ENCODE measurements around the gene ANO10. TPM values are rescaled to one million over a fixed set of nuclear protein-coding genes. Genes with fewer than 3 reads are reported as not detected.

The ANO10 gene
- total RNA-seq, 2 experiments from 2014 or later = 6.3 to 8.9 TPM

DNA sequence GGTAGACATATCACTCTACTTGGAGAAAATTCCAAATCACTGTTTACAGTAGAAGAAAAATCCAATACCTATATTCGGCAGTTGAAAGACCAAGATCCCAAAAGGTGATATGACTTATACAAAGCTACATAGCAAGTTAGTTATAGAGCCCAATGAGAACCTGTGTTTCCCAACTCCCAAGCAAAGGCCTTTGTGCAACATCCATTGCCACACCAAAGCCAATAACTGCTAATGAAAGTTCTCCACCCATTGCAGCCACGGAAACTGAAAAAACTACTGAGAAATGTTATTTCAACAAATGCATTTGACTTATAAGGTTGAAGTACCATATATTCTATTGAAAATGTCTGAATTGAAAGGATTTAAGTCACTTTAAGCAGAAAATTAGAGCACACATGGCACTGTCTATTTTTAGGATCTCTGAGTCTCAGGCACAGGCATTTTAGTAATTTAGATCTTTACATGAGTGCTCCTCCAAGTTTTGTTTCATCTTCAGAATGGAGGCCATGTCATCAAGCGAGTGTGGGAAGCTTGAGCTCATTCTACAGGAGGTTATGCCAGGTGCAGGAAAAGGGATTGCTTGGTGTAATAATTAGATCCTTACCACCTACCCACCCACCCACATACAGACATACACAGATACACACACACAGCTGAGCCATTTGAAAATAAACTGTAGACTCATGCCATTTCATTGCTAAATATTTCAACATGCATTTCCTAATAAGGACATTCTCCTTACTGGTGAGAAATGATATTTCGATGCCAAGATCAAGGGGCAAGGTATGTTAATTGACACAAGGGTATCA lies 19.7 kb upstream of the ANO10 start:
- H3K27me3 Mint-ChIP-seq = peaks cover 7% of the 10 kb centered on the region
- no peak for ATAC-seq
- ChIA-PET CTCF (interaction anchor here (0.6 kb wide), 1 partner anchor 11 kb away, joined by 3 read pairs; no protein-coding TSS in a partner anchor), POLR2A (no interaction called here)
- H3K27ac Mint-ChIP-seq = no peak overlapping the region
- DNase-seq = no peak
- H3K4me1 Mint-ChIP-seq (ENCODE audit: low read depth) = peaks cover 5% of the 10 kb centered on the region
- TF ChIP-seq CTCF (IDR thresholded peaks at IDR 0.05) = no peak
- intact Hi-C loops (cut with micrococcal nuclease) = no loop called here
- no peaks in the 10 kb centered on the region for H3K36me3 Mint-ChIP-seq (ENCODE audit: low read depth)
- no peaks in the 10 kb centered on the region for H3K9me3 Mint-ChIP-seq
- no peak overlapping the region for H3K4me3 Mint-ChIP-seq

- peaks cover 5% of the 10 kb centered on the region for H3K4me1 Mint-ChIP-seq (ENCODE audit: low read depth)
- H3K27me3 Mint-ChIP-seq = peaks cover 7% of the 10 kb centered on the region
- no peak overlapping the region for H3K27ac Mint-ChIP-seq
- no peak for TF ChIP-seq CTCF (IDR thresholded peaks at IDR 0.05)
- H3K4me3 Mint-ChIP-seq = no peak overlapping the region
- H3K36me3 Mint-ChIP-seq (ENCODE audit: low read depth) = no peaks in the 10 kb centered on the region
- DNase-seq (no peak), ATAC-seq (no peak)
- ChIA-PET POLR2A (no interaction called here), CTCF (no interaction called here)
- intact Hi-C loops (cut with micrococcal nuclease) = no loop called here
- H3K9me3 Mint-ChIP-seq = no peaks in the 10 kb centered on the region
These were observed 18.9 kb upstream of the ANO10 start for GRCh38 chr3:43640681-43641080.

DNA sequence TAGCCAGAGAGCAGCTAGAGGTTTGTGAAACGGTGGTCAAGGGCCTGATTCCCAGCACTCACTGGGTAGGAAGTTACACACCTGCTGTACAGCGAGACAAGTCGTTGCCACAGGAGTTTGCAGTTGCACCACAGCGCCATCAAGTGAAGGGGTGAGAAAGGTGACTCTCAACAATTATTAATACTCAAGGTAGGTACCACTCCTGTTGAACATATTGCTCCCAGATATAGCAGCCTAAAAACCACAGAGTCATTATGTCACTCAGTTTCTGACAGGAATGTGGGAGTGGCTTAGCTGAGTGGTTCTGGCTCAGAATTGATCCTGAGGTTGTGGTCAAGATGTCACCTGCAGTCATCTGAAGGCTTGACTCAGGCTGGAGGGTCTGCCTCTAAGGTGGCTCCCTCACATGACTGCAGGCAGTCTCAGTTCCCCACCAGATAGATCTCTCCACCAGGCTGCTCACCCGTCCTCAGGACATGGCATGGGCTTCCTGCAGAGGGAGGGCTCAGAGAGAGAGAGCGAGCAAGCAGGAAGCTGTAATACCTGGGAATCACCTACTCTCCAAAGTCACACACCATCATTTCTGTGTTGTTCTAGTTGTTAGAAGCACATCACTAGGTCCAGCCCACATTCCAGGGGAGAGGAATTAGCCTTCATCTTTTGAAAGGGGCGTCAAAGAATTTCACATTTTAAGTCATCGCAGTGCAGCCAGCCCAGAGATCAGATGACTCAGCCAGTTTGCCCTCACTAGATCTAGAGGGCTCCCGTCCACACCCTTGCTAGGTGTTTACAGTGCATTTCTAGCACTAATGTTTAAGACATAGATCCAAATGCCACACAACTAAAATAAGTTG lies 17.0 kb upstream of the ANO10 start:
- H3K27ac Mint-ChIP-seq = no peak overlapping the region
- ATAC-seq (peak; percentile 82), DNase-seq (peak; percentile 70)
- H3K4me3 Mint-ChIP-seq = no peak overlapping the region
- H3K36me3 Mint-ChIP-seq (ENCODE audit: low read depth) = no peaks in the 10 kb centered on the region
- peaks cover 5% of the 10 kb centered on the region for H3K4me1 Mint-ChIP-seq (ENCODE audit: low read depth)
- peak; percentile 53 for TF ChIP-seq CTCF (IDR thresholded peaks at IDR 0.05)
- ChIA-PET CTCF (interaction anchor here (0.9 to 2.5 kb wide), 2 partner anchors 95 to 97 kb away, joined by 3 to 8 read pairs; no protein-coding TSS in a partner anchor), POLR2A (no interaction called here)
- H3K9me3 Mint-ChIP-seq = no peaks in the 10 kb centered on the region
- H3K27me3 Mint-ChIP-seq = peaks cover 4% of the 10 kb centered on the region
- intact Hi-C loops (cut with micrococcal nuclease) = loop anchor here (5.0 kb wide), 1 partner anchor 97 kb away; no protein-coding TSS in a partner anchor

GRCh38 chr3:43637702-43638101 lies 15.9 kb upstream of the ANO10 start:
- DNase-seq (no peak), ATAC-seq (no peak)
- POLR2A ChIA-PET = no interaction called here

More at GRCh38 chr3:43637702-43638101, 15.9 kb upstream of the ANO10 start:
- TF ChIP-seq CTCF (IDR thresholded peaks at IDR 0.05) = no peak
- H3K27ac Mint-ChIP-seq = no peak overlapping the region
- intact Hi-C loops (cut with micrococcal nuclease) = loop anchor here (5.0 kb wide), 1 partner anchor 95 kb away; no protein-coding TSS in a partner anchor
- H3K27me3 Mint-ChIP-seq = peaks cover 4% of the 10 kb centered on the region
- H3K4me3 Mint-ChIP-seq = no peak overlapping the region
- CTCF ChIA-PET = interaction anchor here (0.9 kb wide), 1 partner anchor 95 kb away, joined by 3 read pairs; no protein-coding TSS in a partner anchor
- peaks cover 5% of the 10 kb centered on the region for H3K4me1 Mint-ChIP-seq (ENCODE audit: low read depth)
- H3K9me3 Mint-ChIP-seq = no peaks in the 10 kb centered on the region
- H3K36me3 Mint-ChIP-seq (ENCODE audit: low read depth) = no peaks in the 10 kb centered on the region

Measured in activated CD8-positive, alpha-beta T cell treated with anti-CD3 and anti-CD28 coated beads for 36 hours (primary cell).